Measurements from ENCODE around the gene C1orf159.

Gene C1orf159

GRCh38 chr1:1033731-1034438 lies 82.0 kb downstream of the C1orf159 start:
- Histone ChIP-seq H3K36me3 (replicated peaks in 1 of 2; ENCODE audit: control insufficient read depth in 2 of 2, insufficient read depth in 2 of 2, low read length in 2 of 2) (peaks cover 25 to 38% of the 10 kb centered on the region in 2 donors), H3K27ac (replicated peaks; ENCODE audit: low read length) (no peak overlapping the region), H3K9me3 (replicated peaks in 1 of 2; ENCODE audit: control insufficient read depth in 2 of 2, insufficient read depth in 1 of 2, low read depth in 1 of 2, low read length in 2 of 2) (peaks cover 0 to 1% of the 10 kb centered on the region in 2 donors), H3K23ac (ENCODE audit: low read depth, low read length, poor library complexity) (peak overlapping the region; percentile 73), H3K18ac (ENCODE audit: low read length) (peak overlapping the region; percentile 96), H3K79me1 (ENCODE audit: low read depth, low read length) (peaks cover 25% of the 10 kb centered on the region), H4K8ac (ENCODE audit: low read depth, low read length) (no peak overlapping the region), H3K4me2 (ENCODE audit: insufficient read depth, low read length, poor library complexity, severe bottlenecking) (peak overlapping the region; percentile 77), H3K4me3 (ENCODE audit: low read length in 2 of 2) (peak overlapping the region; percentile 38 to 77), H4K91ac (ENCODE audit: low read depth, low read length, poor library complexity) (no peak overlapping the region), H2BK5ac (ENCODE audit: low read length) (no peak overlapping the region), H3K4me1 (ENCODE audit: control insufficient read depth in 2 of 2, insufficient read depth in 1 of 2, low read depth in 1 of 2, low read length in 2 of 2) (peaks cover 20 to 41% of the 10 kb centered on the region in 2 donors), H2BK15ac (ENCODE audit: low read length) (peak overlapping the region; percentile 89), H3K14ac (ENCODE audit: low read length) (peak overlapping the region; percentile 56), H3K27me3 (ENCODE audit: control insufficient read depth in 3 of 3, insufficient read depth in 3 of 3, low read depth in 1 of 3, low read length in 3 of 3) (peaks cover 0 to 5% (median 0%) of the 10 kb centered on the region in 3 experiments), H2AK5ac (ENCODE audit: low read depth, low read length) (peak overlapping the region; percentile 88), H3K9ac (ENCODE audit: low read depth, low read length, poor library complexity) (peak overlapping the region; percentile 84), H2BK12ac (ENCODE audit: low read length) (no peak overlapping the region), H3K4ac (ENCODE audit: low read length) (no peak overlapping the region), H2AFZ (ENCODE audit: low read length) (peak overlapping the region; percentile 82), H2BK120ac (ENCODE audit: low read depth, low read length) (no peak overlapping the region)
- WGBS, 2 donors (ENCODE audit: extremely low coverage in 2 of 2, insufficient read length in 2 of 2, insufficient replicate concordance in 1 of 2) = no CpG with 5 or more reads among the region's 71 CpGs
- DNase-seq (ENCODE audit: low spot score) = no peak

GRCh38 chr1:1033009-1033587 lies 82.8 kb downstream of the C1orf159 start:
- Histone ChIP-seq H3K36me3 (replicated peaks in 1 of 2; ENCODE audit: control insufficient read depth in 2 of 2, insufficient read depth in 2 of 2, low read length in 2 of 2) (peaks cover 23 to 34% of the 10 kb centered on the region in 2 donors), H2BK5ac (ENCODE audit: low read length) (no peak overlapping the region), H3K79me1 (ENCODE audit: low read depth, low read length) (peaks cover 25% of the 10 kb centered on the region), H3K4me1 (ENCODE audit: control insufficient read depth in 2 of 2, insufficient read depth in 1 of 2, low read depth in 1 of 2, low read length in 2 of 2) (peaks cover 20 to 36% of the 10 kb centered on the region in 2 donors), H3K27ac (replicated peaks; ENCODE audit: low read length) (no peak overlapping the region), H2BK15ac (ENCODE audit: low read length) (no peak overlapping the region), H3K27me3 (ENCODE audit: control insufficient read depth in 3 of 3, insufficient read depth in 3 of 3, low read depth in 1 of 3, low read length in 3 of 3) (peaks cover 0 to 5% (median 0%) of the 10 kb centered on the region in 3 experiments), H3K9me3 (replicated peaks in 1 of 2; ENCODE audit: control insufficient read depth in 2 of 2, insufficient read depth in 1 of 2, low read depth in 1 of 2, low read length in 2 of 2) (peaks cover 0 to 1% of the 10 kb centered on the region in 2 donors), H3K4me2 (ENCODE audit: insufficient read depth, low read length, poor library complexity, severe bottlenecking) (peak overlapping the region; percentile 77), H2BK12ac (ENCODE audit: low read length) (no peak overlapping the region), H4K8ac (ENCODE audit: low read depth, low read length) (no peak overlapping the region), H3K18ac (ENCODE audit: low read length) (peak overlapping the region; percentile 94), H3K23ac (ENCODE audit: low read depth, low read length, poor library complexity) (peak overlapping the region; percentile 91), H3K9ac (ENCODE audit: low read depth, low read length, poor library complexity) (peak overlapping the region; percentile 77), H4K91ac (ENCODE audit: low read depth, low read length, poor library complexity) (no peak overlapping the region), H2BK120ac (ENCODE audit: low read depth, low read length) (no peak overlapping the region), H3K14ac (ENCODE audit: low read length) (no peak overlapping the region), H2AFZ (ENCODE audit: low read length) (peak overlapping the region; percentile 74), H3K4me3 (ENCODE audit: low read length in 2 of 2) (peak overlapping the region; percentile 41 to 80), H3K4ac (ENCODE audit: low read length) (no peak overlapping the region), H2AK5ac (ENCODE audit: low read depth, low read length) (peak overlapping the region; percentile 99)
- peak; percentile 96 for DNase-seq (ENCODE audit: low spot score)
- no CpG with 5 or more reads among the region's 73 CpGs for WGBS, 2 donors (ENCODE audit: extremely low coverage in 2 of 2, insufficient read length in 2 of 2, insufficient replicate concordance in 1 of 2)

- Histone ChIP-seq H3K23ac (ENCODE audit: low read depth, low read length, poor library complexity) (peak overlapping the region; percentile 80), H3K27me3 (ENCODE audit: control insufficient read depth in 3 of 3, insufficient read depth in 3 of 3, low read depth in 1 of 3, low read length in 3 of 3) (peaks cover 0 to 5% (median 0%) of the 10 kb centered on the region in 3 experiments), H3K27ac (replicated peaks; ENCODE audit: low read length) (peak overlapping the region; percentile 74), H2AFZ (ENCODE audit: low read length) (no peak overlapping the region), H3K4me1 (ENCODE audit: control insufficient read depth in 2 of 2, insufficient read depth in 1 of 2, low read depth in 1 of 2, low read length in 2 of 2) (peaks cover 20 to 30% of the 10 kb centered on the region in 2 donors), H3K4me2 (ENCODE audit: insufficient read depth, low read length, poor library complexity, severe bottlenecking) (peak overlapping the region; percentile 64), H3K14ac (ENCODE audit: low read length) (no peak overlapping the region), H3K18ac (ENCODE audit: low read length) (peak overlapping the region; percentile 90), H2AK5ac (ENCODE audit: low read depth, low read length) (peak overlapping the region; percentile 99), H2BK120ac (ENCODE audit: low read depth, low read length) (peak overlapping the region; percentile 94), H3K36me3 (replicated peaks in 1 of 2; ENCODE audit: control insufficient read depth in 2 of 2, insufficient read depth in 2 of 2, low read length in 2 of 2) (peaks cover 23 to 28% of the 10 kb centered on the region in 2 donors), H3K4me3 (ENCODE audit: low read length in 2 of 2) (no peak overlapping the region), H2BK12ac (ENCODE audit: low read length) (peak overlapping the region; percentile 84), H2BK15ac (ENCODE audit: low read length) (peak overlapping the region; percentile 85), H3K79me1 (ENCODE audit: low read depth, low read length) (peaks cover 29% of the 10 kb centered on the region), H3K4ac (ENCODE audit: low read length) (peak overlapping the region; percentile 89), H2BK5ac (ENCODE audit: low read length) (peak overlapping the region; percentile 98), H4K91ac (ENCODE audit: low read depth, low read length, poor library complexity) (no peak overlapping the region), H3K9ac (ENCODE audit: low read depth, low read length, poor library complexity) (peak overlapping the region; percentile 60), H3K9me3 (replicated peaks in 1 of 2; ENCODE audit: control insufficient read depth in 2 of 2, insufficient read depth in 1 of 2, low read depth in 1 of 2, low read length in 2 of 2) (peaks cover 0 to 1% of the 10 kb centered on the region in 2 donors), H4K8ac (ENCODE audit: low read depth, low read length) (no peak overlapping the region)
- DNase-seq (ENCODE audit: low spot score) = no peak
- WGBS, 2 donors (ENCODE audit: extremely low coverage in 2 of 2, insufficient read length in 2 of 2, insufficient replicate concordance in 1 of 2) = no CpG with 5 or more reads among the region's 16 CpGs
Observed at GRCh38 chr1:1032424-1032823, 83.5 kb downstream of the C1orf159 start.
